GM19193 (cell line): ENCODE results near the gene LTF.

ENCODE experiments used
- POLR2A ChIP-seq: IDR thresholded peaks from 4 replicates; pipeline ENCODE4 v1.6.1; 2011; ENCODE audit not compliant: insufficient read depth, insufficient read length; ENCODE audit errors: extremely low read depth

The LTF gene

DNA sequence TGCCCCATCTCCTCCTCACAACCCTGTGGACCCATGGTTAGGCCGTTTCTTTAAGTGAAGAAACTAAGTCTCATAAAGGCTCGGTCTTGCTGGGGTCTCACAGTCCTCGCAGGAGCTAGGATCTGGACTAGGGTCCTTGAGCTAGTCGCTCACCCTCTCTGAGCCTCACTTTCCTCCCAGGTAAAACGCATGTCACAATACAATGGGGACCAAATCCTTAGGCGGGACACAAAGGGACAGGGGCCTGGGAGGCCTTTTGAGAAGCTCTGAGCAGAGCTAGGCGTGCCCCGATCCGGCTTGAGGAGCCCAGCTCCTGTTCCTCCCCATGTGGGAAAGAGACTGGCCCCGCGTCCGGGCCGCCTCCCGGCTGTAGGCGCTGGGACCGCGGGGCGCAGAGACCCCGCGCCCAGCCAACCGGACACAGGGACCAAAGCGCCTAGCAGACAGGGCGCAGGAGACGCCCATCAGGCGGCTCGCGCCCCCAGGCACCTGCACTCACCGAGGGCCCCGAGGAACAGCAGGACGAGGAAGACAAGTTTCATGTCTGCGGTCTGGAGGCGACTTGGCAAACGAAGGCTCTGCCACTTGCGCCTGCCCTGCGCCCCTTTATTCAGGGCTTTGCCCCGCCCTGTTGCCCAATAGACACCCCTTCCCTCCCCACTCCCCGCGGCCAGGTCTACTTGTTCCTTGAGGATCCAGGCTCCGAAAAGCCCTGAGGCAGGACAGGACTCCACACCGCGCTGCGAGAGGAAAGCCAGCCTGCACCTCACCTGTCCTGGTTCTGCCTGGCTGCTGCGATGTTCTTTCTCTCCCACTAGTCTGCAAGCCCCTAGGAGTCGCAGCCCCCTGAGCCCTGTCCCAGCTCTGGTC, at the start of gene LTF:
LTF (minus strand) TSS at position 580 of the 870 bp plus-strand sequence; CDS start at position 542, 38 bp downstream.
- TF ChIP-seq POLR2A, result no peak

DNA sequence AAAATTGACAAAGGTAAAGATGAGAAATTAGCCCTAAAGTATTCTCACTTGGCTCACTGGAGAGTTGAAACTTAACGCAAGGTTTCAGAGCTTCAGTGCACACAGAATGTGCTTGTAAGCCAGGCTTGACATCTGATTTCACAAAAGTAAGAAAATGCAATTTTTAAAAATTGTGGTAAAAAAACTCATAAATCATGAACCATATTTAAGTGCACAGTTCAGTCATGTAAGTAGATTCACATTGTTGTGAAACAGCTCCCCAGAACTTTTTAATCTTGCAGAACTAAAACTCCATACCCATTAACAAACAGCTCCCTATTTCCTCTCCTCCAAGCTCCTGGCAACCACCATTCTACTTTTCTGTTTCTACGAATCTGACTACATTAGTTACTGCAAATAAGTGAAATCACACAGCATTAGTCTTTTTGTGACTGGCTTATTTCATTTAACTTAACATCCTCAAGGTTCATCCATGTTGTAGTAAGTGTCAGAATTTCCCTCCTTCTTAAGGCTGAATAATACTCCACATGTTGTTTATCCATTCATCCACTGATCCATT, 47.6 kb upstream of the LTF start:
- TF ChIP-seq POLR2A, result no peak

DNA sequence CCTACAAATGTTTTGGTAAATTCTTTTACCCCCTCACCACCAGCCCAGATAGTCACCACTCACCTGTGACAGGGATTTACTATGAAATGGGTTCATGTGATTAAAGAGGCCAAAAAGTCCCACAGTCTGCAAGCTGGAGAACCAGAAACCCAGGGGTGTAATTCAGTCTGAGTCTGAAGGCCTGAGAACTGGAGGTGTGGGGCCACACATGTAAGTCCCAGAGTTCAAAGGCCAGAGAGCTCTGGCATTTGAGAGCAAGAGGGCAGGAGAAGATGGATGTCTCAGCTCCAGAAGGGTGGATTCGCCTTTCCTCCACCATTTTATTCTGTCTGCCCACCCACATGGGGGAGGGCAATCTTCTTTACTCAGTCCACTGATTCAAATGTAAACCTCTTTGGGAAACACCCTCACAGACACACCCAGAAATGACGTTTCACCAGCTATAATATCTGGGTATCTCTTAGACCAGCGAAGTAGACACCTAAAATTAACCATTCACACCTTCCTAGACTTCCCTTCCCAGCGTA, 45.0 kb upstream of the LTF start:
- no peak for TF ChIP-seq POLR2A

DNA sequence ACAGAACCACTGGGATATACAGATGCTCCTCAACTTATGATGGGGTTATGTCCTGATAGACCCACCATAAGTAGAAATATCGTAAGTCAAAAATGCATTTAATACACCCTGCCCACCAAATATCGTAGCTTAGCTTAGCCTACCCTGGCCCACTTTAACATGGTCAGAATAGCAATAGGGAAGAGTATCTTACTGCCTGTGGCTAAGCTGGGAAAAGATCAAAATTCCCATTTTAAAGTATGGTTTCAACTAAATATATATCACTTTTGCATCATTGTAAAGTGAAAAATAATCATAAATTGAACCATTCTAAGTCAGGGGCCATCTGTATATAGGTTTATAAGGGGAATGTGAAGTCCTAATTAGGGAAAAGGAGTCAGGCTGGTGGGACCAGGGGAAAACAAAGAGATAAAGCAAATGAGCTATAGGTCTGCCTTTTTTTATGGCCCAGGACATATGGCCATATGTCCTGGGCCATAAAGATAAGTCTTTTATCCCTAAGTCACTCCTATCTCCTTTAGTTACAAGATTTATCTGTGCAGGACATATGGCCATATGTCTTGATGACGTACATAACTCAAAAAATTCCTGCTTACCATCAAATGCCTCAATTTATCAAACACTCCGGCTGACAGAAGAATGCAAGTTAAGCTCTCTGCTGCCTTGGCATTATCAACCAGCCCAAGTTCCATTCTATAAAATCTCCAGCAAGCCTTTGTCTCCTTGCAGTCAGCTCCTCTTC, 44.3 kb upstream of the LTF start:
- TF ChIP-seq POLR2A, result no peak

DNA sequence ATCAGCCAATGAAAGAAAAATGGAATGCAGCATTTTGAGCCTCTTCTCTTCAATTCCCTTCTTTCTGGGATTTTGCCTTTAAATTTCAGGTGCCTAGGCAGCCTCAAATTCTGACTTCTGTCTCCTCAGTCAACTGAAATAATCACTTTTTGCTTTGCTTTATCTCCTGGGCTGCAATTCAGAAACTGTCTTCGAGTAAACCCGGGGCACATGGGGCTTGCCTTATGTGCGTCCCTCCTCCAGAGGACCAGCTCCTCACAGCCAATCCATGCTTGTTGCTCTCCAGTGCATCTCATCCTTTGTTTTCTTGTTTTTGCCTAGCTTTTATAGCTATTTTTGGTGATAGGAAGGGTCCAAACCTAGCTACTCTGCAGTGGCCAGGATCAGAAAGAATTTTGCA, 41.8 kb upstream of the LTF start:
- no peak for TF ChIP-seq POLR2A

DNA sequence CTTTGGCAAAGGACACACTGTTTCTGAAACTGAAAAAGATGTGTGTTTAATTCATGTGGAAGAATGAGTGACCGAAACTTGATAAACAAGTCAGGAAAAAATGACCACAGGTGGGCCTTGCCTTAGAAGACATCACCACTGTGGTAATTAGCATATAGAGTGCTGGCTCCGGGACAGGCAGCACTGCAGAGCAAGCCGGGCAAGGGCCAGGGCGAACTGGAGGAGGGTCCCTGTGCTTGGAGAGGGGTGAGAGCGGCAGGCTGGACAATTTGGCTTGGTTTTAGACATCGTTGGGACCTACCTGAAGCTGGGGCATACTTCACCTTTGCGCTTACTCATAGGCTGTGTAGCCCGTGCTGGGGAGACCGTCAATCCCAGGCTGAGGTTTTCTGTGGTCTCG, 41.2 kb upstream of the LTF start:
- TF ChIP-seq POLR2A, result no peak

DNA sequence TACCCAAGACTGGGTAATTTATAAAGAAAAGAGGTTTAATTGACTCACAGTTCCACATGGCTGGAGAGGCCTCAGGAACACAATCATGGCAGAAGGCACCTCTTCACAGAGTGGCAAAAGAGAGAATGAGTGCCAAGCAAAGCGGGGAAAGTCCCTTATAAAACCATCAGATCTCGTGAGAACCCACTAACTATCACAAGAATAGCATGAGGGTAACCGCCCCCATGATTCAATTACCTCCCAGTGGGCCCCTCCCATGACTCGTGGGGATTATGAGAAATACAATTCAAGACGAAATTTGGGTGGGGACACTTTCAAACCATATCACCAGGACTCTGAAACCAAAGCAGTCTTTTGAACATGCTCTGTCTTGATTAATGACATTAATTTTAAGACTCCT, 40.1 kb upstream of the LTF start:
- TF ChIP-seq POLR2A, result no peak

DNA sequence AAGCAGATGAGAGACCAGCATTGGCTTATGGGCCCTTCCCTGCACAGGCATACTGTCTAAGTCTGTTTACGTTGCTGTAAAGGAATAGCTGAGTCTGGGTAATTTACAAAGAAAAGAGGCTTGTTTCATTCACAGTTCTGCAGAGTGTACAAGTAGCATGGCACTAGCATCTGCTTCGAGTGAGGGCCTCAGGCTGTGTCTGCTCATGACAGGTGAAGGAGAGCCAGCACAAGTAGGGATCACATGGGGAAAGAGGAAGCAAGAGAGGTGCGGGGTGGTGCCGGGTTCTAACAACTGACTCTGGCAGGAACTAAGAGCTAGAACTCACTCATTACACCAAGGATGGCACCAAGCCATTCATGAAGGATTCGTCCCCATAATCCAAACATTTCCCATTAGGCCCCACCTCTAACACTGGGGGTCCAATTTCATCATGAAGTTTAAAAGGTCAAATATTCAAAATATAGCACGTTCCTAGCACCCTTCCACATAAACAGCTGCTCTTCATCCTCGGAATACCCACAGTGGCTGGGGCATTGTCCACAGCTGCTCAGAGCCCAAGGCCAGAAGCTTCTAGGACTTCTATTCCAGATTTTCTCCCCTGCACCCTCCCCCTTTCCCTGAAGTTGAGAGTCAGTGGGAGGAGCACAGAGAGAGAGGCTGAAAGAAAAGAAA, 38.6 kb upstream of the LTF start:
- TF ChIP-seq POLR2A, result no peak

DNA sequence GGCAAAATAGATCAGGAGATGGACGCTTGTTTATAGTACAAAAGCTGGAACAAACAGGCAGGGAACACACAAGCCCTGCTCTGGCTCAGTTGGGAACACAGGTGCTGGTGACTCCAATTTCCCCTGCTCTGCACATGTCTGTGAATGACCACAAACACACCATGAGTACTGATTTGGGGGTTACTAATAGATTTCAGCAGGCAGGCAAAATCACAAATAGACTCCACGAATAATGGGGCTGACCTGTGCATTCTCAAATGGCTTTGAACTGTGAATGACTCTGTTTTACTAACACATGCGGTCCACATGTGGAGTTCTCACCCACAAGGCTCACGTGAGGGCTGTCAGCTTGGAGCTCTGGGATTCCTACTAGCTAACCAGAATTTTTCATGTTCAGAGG, 37.0 kb upstream of the LTF start:
- TF ChIP-seq POLR2A, result no peak

DNA sequence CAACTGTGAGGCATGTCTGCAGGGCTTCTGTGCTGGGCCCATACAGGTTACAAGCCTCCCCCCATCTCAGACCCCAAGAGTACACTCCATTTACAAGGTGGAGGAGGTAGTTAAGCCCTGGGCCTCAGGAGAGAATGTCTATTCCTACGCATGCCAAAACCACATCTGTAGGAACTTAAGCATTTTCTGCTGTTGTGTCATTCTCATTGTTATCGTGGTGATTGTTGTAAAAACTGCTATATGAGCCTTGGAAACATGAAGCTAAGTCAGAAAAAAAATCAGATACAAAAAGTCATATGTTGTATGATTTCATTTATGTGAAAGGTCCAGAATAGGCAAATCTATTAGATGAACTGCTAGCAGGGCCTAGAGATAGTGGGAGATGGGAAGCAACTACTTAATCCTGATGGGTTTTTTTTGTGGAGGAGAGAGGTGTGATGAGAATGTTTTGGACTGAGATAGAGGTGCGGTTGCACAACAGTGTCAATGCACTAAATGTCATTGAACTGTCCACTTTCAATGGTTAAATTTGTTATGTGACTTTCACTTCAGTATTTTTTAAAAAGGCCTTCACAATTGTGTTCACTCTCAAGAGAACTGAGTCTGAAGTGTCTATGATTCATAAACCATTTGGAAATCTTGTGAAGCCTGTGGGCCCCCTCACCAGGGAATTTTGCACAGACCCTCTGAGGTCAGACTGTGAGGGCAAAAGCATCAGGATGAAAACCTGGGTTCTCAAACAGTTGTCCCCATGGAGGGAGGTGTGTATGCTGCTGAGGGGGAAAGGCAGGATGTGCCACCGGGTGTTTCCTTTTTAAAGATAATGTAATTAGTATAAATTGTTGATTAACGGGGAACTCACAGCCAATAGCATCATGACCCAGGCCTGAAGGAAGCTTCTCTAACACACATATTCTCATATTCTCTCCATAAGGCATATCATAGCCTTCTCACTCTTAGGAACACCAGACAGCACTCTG, 36.2 kb upstream of the LTF start:
- no peak for TF ChIP-seq POLR2A

DNA sequence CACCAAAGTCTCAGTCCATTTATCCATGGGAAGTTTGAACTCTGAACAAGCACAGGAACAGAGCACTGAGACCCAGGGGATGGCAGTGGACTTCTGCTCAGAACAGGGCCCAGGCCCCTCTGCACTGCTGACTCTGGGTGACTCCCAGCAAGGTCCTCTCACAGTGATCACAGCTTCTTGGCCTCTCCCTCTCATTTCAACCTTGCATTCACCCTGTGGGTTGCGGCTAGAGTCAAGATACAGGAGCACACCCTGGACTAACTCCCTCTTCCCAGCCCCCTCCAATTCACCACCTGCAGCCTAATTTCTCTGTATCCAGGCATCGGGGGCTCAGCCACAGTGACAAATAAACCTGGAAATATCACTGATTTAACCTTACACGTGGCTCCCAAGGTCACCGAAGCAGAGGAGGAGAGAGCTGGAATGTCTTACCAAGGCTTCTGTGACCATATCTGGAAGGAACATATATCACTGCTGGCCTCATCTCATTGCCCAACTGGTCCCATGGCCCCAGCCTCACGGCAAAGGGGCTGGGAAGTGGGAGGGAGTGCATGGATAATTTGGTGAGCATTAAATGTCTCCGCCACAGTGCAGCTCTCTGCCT, 34.3 kb upstream of the LTF start:
- no peak for TF ChIP-seq POLR2A

DNA sequence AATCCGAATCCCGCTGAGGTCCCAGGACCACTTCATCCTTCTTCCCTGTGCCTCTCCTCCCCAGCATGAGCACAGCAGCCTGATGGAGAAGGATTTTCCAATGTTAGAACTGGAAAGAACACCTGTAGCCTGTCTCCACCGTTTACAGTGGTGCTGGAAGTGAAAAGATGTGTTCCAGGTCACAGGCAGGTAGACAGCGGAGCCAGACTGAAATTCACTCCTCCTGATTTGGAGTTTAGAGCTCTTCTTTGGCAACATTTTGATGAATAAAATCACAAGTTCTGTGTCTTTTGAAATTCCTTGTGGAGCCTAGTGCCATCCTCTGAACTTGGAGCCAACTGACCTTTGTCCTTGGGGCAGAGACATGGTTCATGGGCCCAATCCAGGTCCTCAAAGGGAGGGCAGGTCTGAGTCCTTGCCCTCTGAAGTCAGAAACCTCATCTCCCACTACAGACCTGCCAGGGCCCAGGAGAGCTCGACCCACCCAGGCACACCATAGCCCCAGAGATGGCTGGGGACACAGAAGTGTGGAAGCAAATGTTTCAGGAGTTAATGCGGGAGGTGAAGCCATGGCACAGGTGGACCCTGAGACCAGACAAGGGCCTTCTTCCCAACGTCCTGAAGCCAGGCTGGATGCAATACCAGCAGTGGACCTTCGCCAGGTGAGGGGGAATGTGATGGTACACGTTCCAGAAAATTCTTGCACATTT, 33.0 kb upstream of the LTF start, which contains the start of gene RTP3:
RTP3 (plus strand) TSS at position 421 of the 710 bp plus-strand sequence; CDS start at position 508, 87 bp downstream.
- TF ChIP-seq POLR2A, result no peak
